Measurements from ENCODE around the gene PLCL2. TPM values are rescaled to one million over a fixed set of nuclear protein-coding genes. Genes with fewer than 3 reads are reported as not detected.

Gene PLCL2
- total RNA-seq, 4 donors from 2014 or later = 5.1 to 12.3 (median 6.9) TPM

- H3K36me3 ChIP-seq = no peaks in the 10 kb centered on the region
- peak; percentile 9 for TF ChIP-seq POLR2AphosphoS5 (IDR thresholded peaks at IDR 0.05)
- TF ChIP-seq POLR2A (IDR thresholded peaks at IDR 0.05) = no peak
- no peak for TF ChIP-seq EP300 (IDR thresholded peaks at IDR 0.05)
- TF ChIP-seq CTCF (IDR thresholded peaks at IDR 0.05) = no peak
- no peak overlapping the region for H3K4me3 ChIP-seq
- 74 to 89% methylated on average over 3 of the region's 3 CpGs for WGBS, 2 donors (ENCODE audit: low coverage in 1 of 2)
- no peaks in the 10 kb centered on the region for H3K27me3 ChIP-seq
- no peaks in the 10 kb centered on the region for H3K4me1 ChIP-seq
- no peak for ATAC-seq
- no peaks in the 10 kb centered on the region for H3K9me3 ChIP-seq
- no peak overlapping the region for H3K27ac ChIP-seq
Measured at GRCh38 chr3:17111586-17111985, 226.8 kb downstream of the PLCL2 start.

- 94% methylated on average over 2 of the region's 3 CpGs; no CpG with 5 or more reads in 1 of the 2 donors for WGBS, 2 donors (ENCODE audit: low coverage in 1 of 2)
Measured at GRCh38 chr3:17115186-17115585, 230.4 kb downstream of the PLCL2 start.

GRCh38 chr3:17116007-17116600, 231.3 kb downstream of the PLCL2 start:
- TF ChIP-seq CTCF (IDR thresholded peaks at IDR 0.05) (no peak), POLR2A (IDR thresholded peaks at IDR 0.05) (no peak), POLR2AphosphoS5 (IDR thresholded peaks at IDR 0.05) (no peak), EP300 (IDR thresholded peaks at IDR 0.05) (no peak)
- H3K27ac ChIP-seq = no peak overlapping the region
- H3K9me3 ChIP-seq = no peaks in the 10 kb centered on the region
- no peaks in the 10 kb centered on the region for H3K36me3 ChIP-seq
- 74 to 87% methylated on average over 3 to 8 of the region's 8 CpGs for WGBS, 2 donors (ENCODE audit: low coverage in 1 of 2)
- no peak overlapping the region for H3K4me3 ChIP-seq
- H3K4me1 ChIP-seq = no peaks in the 10 kb centered on the region
- no peaks in the 10 kb centered on the region for H3K27me3 ChIP-seq
- ATAC-seq = no peak

More at GRCh38 chr3:17115186-17115585, 230.4 kb downstream of the PLCL2 start:
- H3K4me3 ChIP-seq = no peak overlapping the region
- no peaks in the 10 kb centered on the region for H3K4me1 ChIP-seq
- no peak for TF ChIP-seq POLR2AphosphoS5 (IDR thresholded peaks at IDR 0.05)
- no peak for TF ChIP-seq EP300 (IDR thresholded peaks at IDR 0.05)
- TF ChIP-seq POLR2A (IDR thresholded peaks at IDR 0.05) = no peak
- no peak for TF ChIP-seq CTCF (IDR thresholded peaks at IDR 0.05)
- no peaks in the 10 kb centered on the region for H3K36me3 ChIP-seq
- H3K27ac ChIP-seq = no peak overlapping the region
- no peaks in the 10 kb centered on the region for H3K27me3 ChIP-seq
- no peaks in the 10 kb centered on the region for H3K9me3 ChIP-seq
- no peak for ATAC-seq

- Histone ChIP-seq H3K9me3 (no peaks in the 10 kb centered on the region), H3K4me3 (no peak overlapping the region), H3K4me1 (no peaks in the 10 kb centered on the region), H3K27ac (no peak overlapping the region), H3K27me3 (no peaks in the 10 kb centered on the region), H3K36me3 (no peaks in the 10 kb centered on the region)
- 100% methylated on average over 1 of the region's 6 CpGs; no CpG with 5 or more reads in 1 of the 2 donors for WGBS, 2 donors (ENCODE audit: low coverage in 1 of 2)
- ATAC-seq = no peak
- TF ChIP-seq CTCF (IDR thresholded peaks at IDR 0.05) (no peak), POLR2A (IDR thresholded peaks at IDR 0.05) (no peak), POLR2AphosphoS5 (IDR thresholded peaks at IDR 0.05) (no peak), EP300 (IDR thresholded peaks at IDR 0.05) (no peak)
Measured at GRCh38 chr3:17118771-17119170, 234.0 kb downstream of the PLCL2 start.

Measured in gastroesophageal sphincter (tissue), 4 donors.